NCI-H69 (cell line): ENCODE data around the gene TCF23.

Source experiments
- DNase-seq: peaks from one replicate; lab custom pipeline; 2025; lab: John Stamatoyannopoulos, UW

TCF23 gene

GRCh38 chr2:27128668-27129571 is 19.9 kb upstream of the TCF23 start:
- DNase-seq = no peak

GRCh38 chr2:27130396-27130795 is 18.4 kb upstream of the TCF23 start:
- DNase-seq = no peak

GRCh38 chr2:27131429-27131828 is 17.4 kb upstream of the TCF23 start:
- DNase-seq = no peak

- no peak for DNase-seq
Observed at GRCh38 chr2:27133195-27133875, 15.5 kb upstream of the TCF23 start.

GRCh38 chr2:27133905-27134780 is 14.7 kb upstream of the TCF23 start, which contains the start of gene PREB:
Gene PREB (minus strand): TSS chr2:27134636. CDS start chr2:27134421, 215 bp downstream.
- DNase-seq = peak; percentile 93

- no peak for DNase-seq
Observed at GRCh38 chr2:27134781-27135477, 13.9 kb upstream of the TCF23 start.

GRCh38 chr2:27135478-27135955 is 13.3 kb upstream of the TCF23 start:
- no peak for DNase-seq

GRCh38 chr2:27136751-27137150 is 12.1 kb upstream of the TCF23 start:
- no peak for DNase-seq

GRCh38 chr2:27137322-27137935 is 11.4 kb upstream of the TCF23 start:
- DNase-seq = no peak

- no peak for DNase-seq
Observed at GRCh38 chr2:27138111-27138510, 10.7 kb upstream of the TCF23 start.

- DNase-seq = no peak
Observed at GRCh38 chr2:27139310-27139709, 9.5 kb upstream of the TCF23 start, which contains the start of gene PRR30. Gene PRR30 (minus strand): TSS chr2:27139410. CDS start chr2:27138329, 1,081 bp downstream.

- no peak for DNase-seq
Observed at GRCh38 chr2:27143285-27143684, 5.5 kb upstream of the TCF23 start.

- DNase-seq = no peak
Observed at GRCh38 chr2:27145682-27146081, 3.1 kb upstream of the TCF23 start.

GRCh38 chr2:27147935-27148334 is 869 bp upstream of the TCF23 start:
- DNase-seq = no peak

- DNase-seq = no peak
Observed at GRCh38 chr2:27149570-27150405, 984 bp downstream of the TCF23 start.

GRCh38 chr2:27150639-27151230 is 1.9 kb downstream of the TCF23 start:
- no peak for DNase-seq

GRCh38 chr2:27152102-27152795 is 3.4 kb downstream of the TCF23 start:
- DNase-seq = no peak

GRCh38 chr2:27152796-27153464 is 4.1 kb downstream of the TCF23 start:
- DNase-seq = peak; percentile 40
